Right forelimb (tissue), 1 donor: ENCODE results near the gene RABL6.
"Not testable (repeated sequence)": the region's sequence is repeated elsewhere in the genome, so short reads cannot be mapped to it uniquely, and the experiment has no call there.

ENCODE experiments used
- DNase-seq: peaks from one replicate; pipeline ENCODE4 v3.0.0-alpha.2; 2018

RABL6 gene

DNA sequence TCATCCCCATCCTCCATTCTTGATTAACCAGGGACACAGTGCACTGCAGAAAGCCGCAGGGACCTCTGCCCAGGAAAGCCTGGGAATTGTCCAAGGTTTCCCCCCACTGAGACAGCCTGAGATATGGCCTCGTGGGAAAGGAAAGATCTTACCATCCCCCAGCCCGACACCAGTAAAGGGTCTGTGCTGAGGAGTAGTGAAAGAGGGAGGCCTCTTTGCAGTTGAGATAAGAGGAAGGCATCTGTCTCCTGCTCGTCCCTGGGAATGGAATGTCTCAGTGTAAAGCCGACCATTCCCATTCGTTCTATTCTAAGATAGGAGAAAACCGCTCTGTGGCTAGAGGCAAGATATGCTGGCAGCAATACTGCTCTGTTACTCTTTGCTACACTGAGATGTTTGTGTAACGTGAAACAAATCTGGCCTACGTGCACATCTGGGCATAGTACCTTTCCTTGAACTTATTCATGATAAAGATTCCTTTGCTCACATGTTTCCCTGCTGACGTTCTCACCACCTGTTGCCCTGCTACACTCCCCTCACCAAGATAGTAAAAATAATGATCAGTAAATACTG is 10.9 kb upstream of the RABL6 start:
- not testable (repeated sequence) for DNase-seq

DNA sequence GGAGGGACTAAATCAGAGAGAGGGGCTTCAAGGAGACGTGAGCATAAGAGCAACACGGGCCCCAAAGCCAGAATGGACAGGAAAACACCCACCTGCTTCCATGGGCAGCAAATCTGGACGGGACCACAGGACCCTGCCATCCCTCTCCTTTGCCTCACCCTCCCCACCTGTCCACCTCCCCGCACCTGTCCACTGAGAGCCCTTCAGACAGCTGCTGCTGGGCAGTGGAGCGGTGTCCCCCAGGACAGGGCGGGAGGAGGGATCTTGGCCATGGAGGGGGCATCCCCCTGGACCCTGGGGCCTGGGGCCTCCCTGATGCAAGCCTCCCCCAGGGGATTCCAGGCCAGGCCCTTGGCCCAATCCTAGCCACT is 9.1 kb upstream of the RABL6 start:
- DNase-seq, result no peak

DNA sequence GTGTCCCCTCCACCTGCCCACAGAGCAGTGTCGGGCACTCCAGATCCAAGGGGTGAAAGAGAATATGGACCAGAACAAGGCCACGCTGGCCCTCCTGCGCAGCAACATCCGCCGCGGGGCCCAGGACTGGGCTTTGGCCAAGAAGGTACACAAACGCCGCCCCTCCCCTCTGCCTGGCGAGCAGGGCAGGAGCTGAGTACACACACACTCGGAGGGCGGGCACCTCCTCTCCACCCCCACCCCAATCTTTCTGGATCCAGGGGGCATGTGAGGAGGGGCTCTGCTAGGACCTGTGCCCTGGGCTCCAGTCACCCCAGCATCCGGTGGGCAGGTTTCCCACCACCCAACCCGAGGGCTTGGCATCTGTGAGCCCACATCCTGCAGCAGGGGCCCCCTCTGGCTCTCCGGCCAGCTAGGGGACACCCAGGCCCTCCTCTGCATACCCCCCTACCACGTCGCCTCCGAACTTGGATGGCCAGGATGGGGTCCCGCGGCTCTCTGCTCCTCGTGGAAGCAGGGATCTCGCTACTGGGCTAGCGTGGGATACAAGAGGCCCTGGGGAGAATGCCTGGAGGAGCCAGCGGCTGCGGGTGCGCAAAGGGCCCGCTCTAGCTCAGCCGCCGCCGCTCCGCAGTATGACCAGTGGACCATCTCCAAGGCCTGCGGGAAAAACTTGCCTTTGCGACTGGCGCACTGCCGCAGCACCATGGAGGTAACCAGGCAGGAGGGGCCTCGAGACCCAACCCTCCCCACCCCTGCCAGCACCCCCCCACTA is 8.5 kb upstream of the RABL6 start:
- DNase-seq, result no peak

- peak; percentile 67 for DNase-seq
These were observed 7.7 kb upstream of the RABL6 start for GRCh38 chr9:136799854-136800657.

- no peak for DNase-seq
These were observed 5.4 kb upstream of the RABL6 start for GRCh38 chr9:136802321-136802720.

DNA sequence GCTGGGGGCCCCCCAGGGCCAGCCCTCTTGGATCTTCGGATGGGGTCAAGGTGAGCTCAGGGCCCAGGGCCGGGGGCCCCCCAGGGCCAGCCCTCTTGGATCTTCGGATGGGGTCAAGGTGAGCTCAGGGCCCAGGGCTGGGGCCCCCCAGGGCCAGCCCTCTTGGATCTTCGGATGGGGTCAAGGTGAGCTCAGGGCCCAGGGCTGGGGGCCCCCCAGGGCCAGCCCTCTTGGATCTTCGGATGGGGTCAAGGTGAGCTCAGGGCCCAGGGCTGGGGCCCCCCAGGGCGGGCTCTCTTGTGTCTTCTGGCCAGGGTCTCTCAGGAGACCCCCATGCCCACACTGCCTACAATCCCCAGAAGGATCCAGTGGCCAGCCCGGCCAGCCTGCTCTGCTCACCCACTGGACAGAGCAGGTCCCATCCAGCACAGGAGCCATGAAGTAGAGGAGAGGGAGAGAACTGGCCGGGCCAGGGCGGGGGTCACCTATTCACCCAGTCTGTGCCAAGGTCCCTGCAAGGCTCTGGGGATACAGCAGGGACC is 4.7 kb upstream of the RABL6 start:
- not testable (repeated sequence) for DNase-seq

GRCh38 chr9:136803551-136804508 is 3.9 kb upstream of the RABL6 start:
- DNase-seq, result no peak

- DNase-seq, result no peak
These were observed 3.1 kb upstream of the RABL6 start for GRCh38 chr9:136804509-136805206.

DNA sequence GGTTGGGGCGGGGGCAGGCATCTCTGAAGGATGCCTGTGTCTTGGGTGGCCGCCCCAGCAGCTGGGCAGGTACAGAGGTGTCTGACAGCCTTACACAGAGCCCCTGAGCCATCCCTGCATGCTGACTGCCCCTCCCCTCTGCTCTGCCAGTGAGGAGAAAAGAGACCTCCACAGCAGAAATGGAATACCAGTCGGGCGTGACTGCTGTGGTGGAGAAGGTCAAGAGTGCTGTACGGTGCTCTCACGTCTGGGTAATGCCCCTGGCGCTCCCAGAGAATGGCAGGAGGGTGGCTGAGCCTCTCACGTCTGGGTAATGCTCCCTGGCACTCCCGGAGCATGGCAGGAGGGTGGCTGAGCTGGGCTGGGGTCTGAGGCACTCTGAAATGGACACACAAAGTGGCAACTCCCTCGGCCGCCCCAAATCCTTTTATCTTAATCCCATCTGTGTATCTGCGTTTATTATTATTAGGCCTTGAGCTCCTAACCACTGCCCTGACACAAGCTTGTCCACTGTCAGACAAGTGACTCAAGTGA is 2.5 kb upstream of the RABL6 start:
- DNase-seq, result no peak

GRCh38 chr9:136806067-136806466 is 1.7 kb upstream of the RABL6 start:
- no peak for DNase-seq

- no peak for DNase-seq
These were observed 1.0 kb upstream of the RABL6 start for GRCh38 chr9:136806631-136807201.

GRCh38 chr9:136808075-136808805 is 492 bp downstream of the RABL6 start:
- DNase-seq, result peak; percentile 63

GRCh38 chr9:136808806-136809158 is 1.0 kb downstream of the RABL6 start:
- no peak for DNase-seq

DNA sequence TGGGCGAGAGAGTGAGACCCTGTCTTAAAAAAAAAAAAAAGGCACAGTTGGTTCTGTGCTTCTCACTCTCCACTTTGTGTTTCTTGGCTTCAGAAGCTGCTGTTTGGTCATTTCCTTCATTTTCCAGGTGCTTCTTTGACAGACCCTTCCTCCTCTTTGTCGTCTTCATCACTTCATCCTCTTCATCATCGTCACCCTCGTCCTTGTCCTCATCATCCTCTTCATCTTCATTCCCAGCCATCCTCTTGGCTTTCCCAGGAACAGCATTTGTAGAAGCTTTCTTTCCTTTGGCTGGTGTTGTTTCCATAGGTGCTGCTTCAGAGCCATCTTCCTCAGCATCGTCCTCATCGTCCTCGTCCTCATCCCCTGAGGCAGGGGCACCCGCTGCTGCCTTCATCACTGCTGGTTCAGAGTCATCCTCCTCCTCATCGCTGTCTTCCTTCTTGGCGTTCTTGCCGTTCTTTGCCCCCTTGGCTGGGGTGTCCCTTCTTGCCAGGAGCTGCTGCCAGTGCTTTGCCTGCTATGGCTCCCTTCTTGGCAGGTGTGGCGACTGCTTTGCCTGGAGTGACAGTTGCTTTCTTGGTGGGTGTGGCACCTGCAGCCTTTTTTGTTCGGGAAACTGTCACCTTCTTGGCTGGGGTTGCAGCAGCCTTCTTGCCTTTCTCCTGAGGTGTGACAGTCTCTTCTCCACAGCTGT is 7.1 kb downstream of the RABL6 start:
- DNase-seq, result no peak

GRCh38 chr9:136815422-136815782 is 7.7 kb downstream of the RABL6 start:
- no peak for DNase-seq

DNA sequence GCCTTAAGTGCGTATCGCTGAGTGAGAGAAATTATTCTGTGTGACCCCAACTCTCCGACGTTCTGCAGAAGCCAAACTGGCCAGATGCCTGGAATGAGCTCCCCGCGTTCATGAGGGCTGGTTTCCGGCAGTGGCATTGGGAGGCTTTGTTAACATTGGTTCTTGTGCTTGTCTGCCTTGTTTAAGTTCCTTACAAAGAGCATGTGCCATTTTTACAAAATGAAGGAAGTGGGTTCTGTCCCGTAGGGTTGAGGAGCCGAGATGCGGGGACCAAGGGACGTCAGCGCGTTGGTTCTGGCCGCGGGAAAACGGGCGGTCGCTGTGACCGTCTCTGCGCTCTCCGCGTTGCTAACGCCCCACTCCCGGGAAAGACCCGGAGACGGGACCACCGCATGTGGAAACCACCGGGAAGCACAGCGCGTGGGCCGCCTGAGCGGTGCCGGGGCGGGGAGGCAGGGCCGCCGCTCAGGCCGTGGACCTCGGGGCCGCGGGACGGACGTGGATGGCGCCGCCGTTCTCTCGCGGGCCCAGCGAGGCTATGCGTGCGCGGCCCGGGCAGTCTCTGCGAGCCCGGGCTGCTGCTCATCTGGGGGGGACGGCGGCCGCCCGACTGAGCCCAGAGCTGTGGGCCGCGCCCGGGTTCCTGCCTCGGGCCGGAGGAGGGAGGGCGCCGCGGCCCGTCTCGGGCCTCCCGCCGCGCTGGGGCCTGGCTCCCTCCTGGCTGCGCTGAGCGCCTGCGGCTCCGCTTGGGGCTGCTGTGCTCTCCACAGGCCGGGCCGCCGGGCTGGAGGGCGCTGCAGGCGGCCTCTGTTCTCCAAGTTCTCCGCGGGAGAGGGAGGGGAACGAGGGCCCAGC is 13.4 kb downstream of the RABL6 start:
- DNase-seq, result no peak

GRCh38 chr9:136821826-136822544 is 14.2 kb downstream of the RABL6 start:
- no peak for DNase-seq
